Stimulated activated effector memory CD8-positive, alpha-beta T cell treated with anti-CD3 and anti-CD28 coated beads, Interleukin-12 subunit alpha, Interleukin-12 subunit beta, amount 100 ng/mL, for 72 hours (primary cell): ENCODE measurements around the gene AP3S1.
"Not testable (repeated sequence)": the region's sequence is repeated elsewhere in the genome, so short reads cannot be mapped to it uniquely, and the experiment has no call there.

Experiments
- ATAC-seq: fragments of 150-1000 bp; cut with Tn5 transposase; 2 replicates; pipeline ENCODE4 v1.10.0; 2021
- DNase-seq, 2 donors: peaks; one replicate each; pipeline ENCODE4 v3.0.0; 2021 to 2022; ENCODE audit warnings: low spot score in 2 of 2
- H3K27ac Mint-ChIP-seq: one replicate; pipeline ENCODE4 v1.8.0; 2022; ENCODE audit warnings: mild to moderate bottlenecking, mixed read lengths
- H3K36me3 Mint-ChIP-seq: one replicate; pipeline ENCODE4 v1.8.0; 2022; ENCODE audit warnings: mild to moderate bottlenecking, mixed read lengths
- H3K4me1 Mint-ChIP-seq: one replicate; pipeline ENCODE4 v1.8.0; 2022; ENCODE audit warnings: mixed read lengths
- H3K4me3 Mint-ChIP-seq: one replicate; pipeline ENCODE4 v1.8.0; 2022; ENCODE audit warnings: mild to moderate bottlenecking, mixed read lengths
- H3K9me3 Mint-ChIP-seq: one replicate; pipeline ENCODE4 v1.8.0; 2022; ENCODE audit warnings: mixed read lengths

The AP3S1 gene

DNA sequence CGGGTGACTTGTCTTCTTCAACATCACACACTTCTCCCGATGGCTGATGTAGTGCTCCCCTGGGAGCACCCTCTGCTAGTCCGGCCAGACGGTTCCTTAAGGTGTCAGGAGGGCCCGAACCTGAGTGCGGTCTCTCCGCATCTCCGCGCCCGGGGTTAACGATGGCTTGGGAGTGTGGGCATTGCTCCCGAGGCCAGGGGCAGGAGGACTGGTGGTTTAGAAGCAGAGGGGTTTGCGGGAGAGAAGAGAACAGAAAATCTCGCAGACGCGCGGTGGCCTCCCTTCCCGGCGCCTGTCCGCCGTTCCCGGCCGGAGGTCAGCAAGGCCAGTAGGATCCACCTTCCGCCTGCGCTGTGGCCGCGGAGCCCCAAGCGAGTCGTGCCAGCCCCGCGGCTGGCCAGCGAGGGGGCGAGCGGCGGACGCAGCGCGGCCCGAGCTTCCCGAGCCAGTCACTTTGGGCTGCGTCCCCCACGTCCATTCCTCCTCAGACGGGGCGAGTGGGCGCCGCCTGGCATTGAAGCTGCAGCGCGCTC is 26.0 kb upstream of the AP3S1 start:
- ATAC-seq (no peak), DNase-seq (peak; percentile 2 to 49)
- Mint-ChIP-seq H3K27ac (no peak overlapping the region), H3K36me3 (no peaks in the 10 kb centered on the region), H3K4me3 (peak overlapping the region; percentile 68), H3K9me3 (no peaks in the 10 kb centered on the region), H3K4me1 (peaks cover 19% of the 10 kb centered on the region)

DNA sequence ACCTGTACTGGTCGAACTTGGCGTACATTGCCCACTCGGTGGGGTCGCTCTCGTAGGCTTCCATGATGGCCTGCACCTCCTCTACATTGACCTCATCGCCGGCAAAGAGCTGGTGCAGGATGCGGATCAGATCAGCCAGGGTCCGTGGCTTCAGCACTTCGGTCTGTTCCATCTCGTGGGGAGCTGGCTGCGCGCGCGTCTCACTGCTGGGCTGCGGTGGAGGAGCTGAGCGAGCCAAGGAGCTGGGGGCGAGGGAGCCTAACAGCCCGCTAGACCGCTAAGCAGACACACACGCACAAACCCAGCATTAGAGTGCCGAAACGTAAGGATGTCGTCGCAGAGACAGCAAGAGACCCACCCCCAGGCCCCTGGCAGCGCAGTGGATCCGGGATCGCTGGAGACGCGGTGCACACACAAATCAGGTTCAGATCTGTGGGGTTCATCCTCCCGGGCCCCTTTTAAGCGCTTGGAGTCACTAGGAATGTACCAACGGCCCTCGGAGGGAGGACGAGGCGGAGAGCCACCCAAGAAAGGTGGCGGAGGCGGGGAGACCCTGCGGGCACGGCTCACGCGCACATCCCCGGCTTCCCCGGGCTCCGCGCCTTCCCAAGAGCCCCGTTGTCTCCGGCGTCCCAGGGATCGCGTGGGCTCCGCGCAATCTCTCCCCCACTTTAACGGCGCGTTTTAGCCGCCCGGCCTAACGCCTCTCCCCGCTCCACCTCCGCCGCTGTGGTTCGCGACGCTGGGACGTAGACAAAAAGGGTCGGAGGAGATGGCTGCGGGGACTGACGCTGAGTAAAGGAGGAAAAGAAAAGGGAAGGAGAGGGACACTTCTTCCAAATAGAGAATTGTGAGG is 25.3 kb upstream of the AP3S1 start, which contains the start of gene CDO1:
Gene CDO1 (minus strand): TSS at position 434 of the 856 bp plus-strand sequence. CDS start 262 bp downstream, at position 172.
- Mint-ChIP-seq H3K4me3 (peak within 1 kb of the TSS; percentile 68), H3K4me1 (peaks cover 19% of the 10 kb centered on the region), H3K36me3 (no peaks in the 10 kb centered on the region), H3K9me3 (no peaks in the 10 kb centered on the region), H3K27ac (no peak within 1 kb of the TSS)
- peak; percentile 3 to 61 for DNase-seq
- ATAC-seq, result peak; percentile 75

DNA sequence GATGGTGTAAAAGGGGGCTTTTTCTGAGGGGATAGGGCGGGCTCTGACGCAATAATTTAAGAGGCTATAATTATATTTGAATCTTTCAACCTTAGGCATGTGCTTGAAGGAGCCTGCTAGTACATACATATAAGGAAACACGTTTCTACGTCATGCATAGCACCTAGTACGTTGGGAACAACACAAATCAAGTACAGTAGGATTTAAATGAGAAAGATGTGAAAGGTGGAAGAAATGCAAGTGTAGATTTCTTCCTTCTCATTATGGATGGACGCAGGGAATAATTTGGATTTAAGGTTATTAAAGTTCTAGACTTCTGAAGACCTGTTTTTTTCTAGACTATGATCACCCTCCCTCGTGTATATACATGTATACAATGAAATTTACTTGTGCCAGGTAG is 24.3 kb upstream of the AP3S1 start:
- peaks cover 19% of the 10 kb centered on the region for H3K4me1 Mint-ChIP-seq
- no peak overlapping the region for H3K27ac Mint-ChIP-seq
- no peaks in the 10 kb centered on the region for H3K36me3 Mint-ChIP-seq
- no peak for DNase-seq
- no peaks in the 10 kb centered on the region for H3K9me3 Mint-ChIP-seq
- ATAC-seq, result no peak
- H3K4me3 Mint-ChIP-seq, result no peak overlapping the region

GRCh38 chr5:115818821-115819220 is 22.9 kb upstream of the AP3S1 start:
- Mint-ChIP-seq H3K4me1 (peaks cover 19% of the 10 kb centered on the region), H3K27ac (no peak overlapping the region), H3K4me3 (no peak overlapping the region), H3K36me3 (no peaks in the 10 kb centered on the region), H3K9me3 (no peaks in the 10 kb centered on the region)
- DNase-seq, result no peak
- no peak for ATAC-seq

- no peak overlapping the region for H3K4me3 Mint-ChIP-seq
- ATAC-seq (no peak), DNase-seq (no peak)
- peaks cover 8% of the 10 kb centered on the region for H3K4me1 Mint-ChIP-seq
- no peaks in the 10 kb centered on the region for H3K9me3 Mint-ChIP-seq
- no peaks in the 10 kb centered on the region for H3K36me3 Mint-ChIP-seq
- H3K27ac Mint-ChIP-seq, result no peak overlapping the region
These were observed 20.9 kb upstream of the AP3S1 start for GRCh38 chr5:115820846-115821245.

GRCh38 chr5:115824983-115825382 is 16.8 kb upstream of the AP3S1 start:
- not testable (repeated sequence) for H3K4me1 Mint-ChIP-seq, H3K27ac Mint-ChIP-seq, DNase-seq, H3K4me3 Mint-ChIP-seq, ATAC-seq, H3K9me3 Mint-ChIP-seq
- peaks cover 18% of the 10 kb centered on the region for H3K36me3 Mint-ChIP-seq

DNA sequence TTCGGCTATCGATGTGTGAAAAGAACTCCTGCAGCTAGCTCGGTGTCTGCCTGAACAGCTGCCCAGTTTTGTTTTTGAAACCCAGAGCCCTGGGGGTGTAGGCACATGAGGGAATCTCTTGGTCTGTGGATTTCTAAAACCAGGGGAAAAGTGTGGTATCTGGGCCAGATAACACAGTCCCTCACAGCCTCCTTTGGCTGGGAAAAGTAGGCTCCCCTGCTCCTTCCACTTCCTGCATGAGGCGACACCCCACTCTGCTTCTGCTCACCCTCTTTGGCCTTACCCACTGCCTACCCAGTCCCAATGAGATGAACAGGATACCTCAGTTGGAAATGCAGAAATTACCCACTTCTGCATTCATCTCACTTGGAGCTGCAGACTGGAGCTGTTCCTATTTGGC is 15.8 kb upstream of the AP3S1 start:
- Mint-ChIP-seq H3K27ac (no peak overlapping the region), H3K9me3 (no peaks in the 10 kb centered on the region)

GRCh38 chr5:115829913-115830312 is 11.8 kb upstream of the AP3S1 start:
- no peaks in the 10 kb centered on the region for H3K9me3 Mint-ChIP-seq
- H3K36me3 Mint-ChIP-seq, result peaks cover 67% of the 10 kb centered on the region
- no peak overlapping the region for H3K4me3 Mint-ChIP-seq
- H3K4me1 Mint-ChIP-seq, result peaks cover 6% of the 10 kb centered on the region
- ATAC-seq (no peak), DNase-seq (no peak)
- no peak overlapping the region for H3K27ac Mint-ChIP-seq

More for the DNA sequence above, 15.8 kb upstream of the AP3S1 start:
- no peak for DNase-seq
- Mint-ChIP-seq H3K36me3 (peaks cover 28% of the 10 kb centered on the region), H3K4me1 (peaks cover 1% of the 10 kb centered on the region), H3K4me3 (no peak overlapping the region)
- ATAC-seq, result no peak

DNA sequence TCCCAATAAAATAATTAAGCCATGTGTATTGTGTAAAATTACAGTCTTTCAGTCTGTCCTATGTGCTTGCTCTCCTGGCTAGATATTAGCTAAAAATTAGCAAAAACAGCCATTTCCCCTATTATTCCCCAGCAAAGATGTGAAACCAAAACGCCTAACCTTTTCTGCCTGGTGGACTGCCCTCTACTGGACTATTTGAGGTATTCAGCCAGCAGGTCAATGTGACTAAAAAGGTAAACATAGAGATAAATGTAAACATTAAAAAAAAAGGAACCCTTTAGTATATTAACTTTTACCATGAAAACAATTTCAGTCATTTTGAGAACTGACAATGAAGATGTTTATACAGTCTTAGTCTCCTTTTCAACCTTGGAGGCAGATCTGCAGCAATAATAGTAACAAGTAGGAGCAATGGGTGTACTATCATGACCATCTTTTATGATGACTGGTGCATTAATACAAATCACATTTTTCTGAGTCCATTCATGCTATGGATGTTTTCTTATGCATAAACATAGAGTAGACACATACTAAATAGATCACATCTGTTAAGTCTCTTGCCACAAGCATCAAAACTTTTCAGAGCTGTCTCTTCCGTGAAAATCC is 10.5 kb upstream of the AP3S1 start:
- Mint-ChIP-seq H3K36me3 (peaks cover 81% of the 10 kb centered on the region), H3K9me3 (no peaks in the 10 kb centered on the region), H3K27ac (no peak overlapping the region), H3K4me1 (peaks cover 14% of the 10 kb centered on the region), H3K4me3 (no peak overlapping the region)
- ATAC-seq (no peak), DNase-seq (no peak)

- Mint-ChIP-seq H3K4me1 (peaks cover 31% of the 10 kb centered on the region), H3K4me3 (no peak overlapping the region), H3K27ac (peak overlapping the region; percentile 51), H3K36me3 (peaks cover 98% of the 10 kb centered on the region), H3K9me3 (no peaks in the 10 kb centered on the region)
- ATAC-seq (no peak), DNase-seq (no peak)
These were observed 6.3 kb upstream of the AP3S1 start for GRCh38 chr5:115835481-115835880.

- DNase-seq (peak in 1 of 2 donors; percentile 55), ATAC-seq (peak; percentile 39)
- Mint-ChIP-seq H3K9me3 (no peaks in the 10 kb centered on the region), H3K36me3 (peaks cover 70% of the 10 kb centered on the region), H3K4me3 (peak overlapping the region; percentile 96), H3K4me1 (peaks cover 38% of the 10 kb centered on the region), H3K27ac (peak overlapping the region; percentile 45)
These were observed 2.7 kb upstream of the AP3S1 start for GRCh38 chr5:115838885-115839518.

GRCh38 chr5:115840873-115841272 is 862 bp upstream of the AP3S1 start:
- ATAC-seq, result no peak
- peaks cover 51% of the 10 kb centered on the region for H3K36me3 Mint-ChIP-seq
- no peaks in the 10 kb centered on the region for H3K9me3 Mint-ChIP-seq
- H3K27ac Mint-ChIP-seq, result peak overlapping the region; percentile 98
- peaks cover 45% of the 10 kb centered on the region for H3K4me1 Mint-ChIP-seq
- no peak for DNase-seq
- H3K4me3 Mint-ChIP-seq, result peak overlapping the region; percentile 96

- peaks cover 37% of the 10 kb centered on the region for H3K36me3 Mint-ChIP-seq
- peak overlapping the region; percentile 98 for H3K27ac Mint-ChIP-seq
- peaks cover 45% of the 10 kb centered on the region for H3K4me1 Mint-ChIP-seq
- ATAC-seq (peak; percentile 44), DNase-seq (no peak)
- H3K4me3 Mint-ChIP-seq, result peak overlapping the region; percentile 96
- H3K9me3 Mint-ChIP-seq, result no peaks in the 10 kb centered on the region
These were observed 577 bp downstream of the AP3S1 start for GRCh38 chr5:115842089-115842935.

GRCh38 chr5:115842952-115843351 is 1.2 kb downstream of the AP3S1 start:
- peaks cover 31% of the 10 kb centered on the region for H3K36me3 Mint-ChIP-seq
- no peak for ATAC-seq
- DNase-seq, result no peak
- peak overlapping the region; percentile 96 for H3K4me3 Mint-ChIP-seq
- H3K4me1 Mint-ChIP-seq, result peaks cover 45% of the 10 kb centered on the region
- no peaks in the 10 kb centered on the region for H3K9me3 Mint-ChIP-seq
- peak overlapping the region; percentile 98 for H3K27ac Mint-ChIP-seq
